HepG2 (cell line): ENCODE measurements around the gene AFF1. TPM values are rescaled to one million over a fixed set of nuclear protein-coding genes. Genes with fewer than 3 reads are reported as not detected.

Source experiments
- CSRNP1 ChIP-seq: sonication (generic); formaldehyde crosslinking; IDR thresholded peaks from 2 replicates; pipeline ENCODE4 v1.8.1; 2023; ENCODE audit warnings: mild to moderate bottlenecking, missing genetic modification reagents
- RBFOX2 ChIP-seq: fragments of 200-400 bp; formaldehyde crosslinking; IDR thresholded peaks from 2 replicates; pipeline ENCODE4 v1.6.1; 2017; ENCODE audit warnings: low read depth, mild to moderate bottlenecking, low read length
- SAFB2 ChIP-seq: sonication (generic); formaldehyde crosslinking; IDR thresholded peaks from 2 replicates; pipeline ENCODE4 v1.5.1; 2020; ENCODE audit warnings: missing genetic modification reagents, low read depth, mild to moderate bottlenecking, borderline replicate concordance
- TFE3 ChIP-seq: IDR thresholded peaks from 2 replicates; pipeline ENCODE4 v1.6.1; 2016
- ZNF550 ChIP-seq: sonication (generic); formaldehyde crosslinking; IDR thresholded peaks from 2 replicates; pipeline ENCODE4 v1.4.0; 2020; ENCODE audit warnings: mild to moderate bottlenecking, missing genetic modification reagents, borderline replicate concordance
- ZNF574 ChIP-seq: sonication (generic); formaldehyde crosslinking; IDR thresholded peaks from 2 replicates; pipeline ENCODE4 v1.4.0; 2020; ENCODE audit warnings: missing genetic modification reagents
- ZNF646 ChIP-seq: sonication (generic); formaldehyde crosslinking; IDR thresholded peaks from 2 replicates; pipeline ENCODE4 v1.9.0; 2021; ENCODE audit warnings: mild to moderate bottlenecking, missing genetic modification reagents
- ZNF710 ChIP-seq: sonication (generic); formaldehyde crosslinking; IDR thresholded peaks from 2 replicates; pipeline ENCODE4 v1.5.0; 2020; ENCODE audit warnings: mild to moderate bottlenecking, missing genetic modification reagents, borderline replicate concordance
- polyA plus RNA-seq, 8 experiments: library from polyadenylated mRNA; depleted of rRNA in 3 of 8; stranded (reverse) in 7 of 8; unstranded in 1 of 8; fragments of >200 nt; fragmentation: Illumina TruSeq in 4 of 8; extraction: Trizol in 4 of 8; gene quantifications; 2 replicates each; pipeline versions ENCODE4 v1.2.1 to v1.2.3, GENCODE V29; 2011 to 2016; ENCODE audit warnings: low read depth in 4 of 8, missing spikeins in 1 of 8, mixed read lengths in 1 of 8; ENCODE audit not compliant: insufficient read depth in 1 of 8
- total RNA-seq, 5 experiments: library from RNA; depleted of rRNA; stranded (reverse); fragments of >200 nt; fragmentation: Illumina TruSeq; extraction: Trizol; gene quantifications; 2 replicates each; pipeline ENCODE4 v1.2.3, GENCODE V29; 2016; ENCODE audit warnings: low read depth in 1 of 5

AFF1 gene
- total and polyA plus RNA-seq, 2 of the 13 experiments (the other 11 are each of a cell fraction or from before 2014, with no cell fraction given) = 15.5 to 15.9 TPM

- TF ChIP-seq ZNF710 (CRISPR knock-in tag) (no peak), ZNF646 (no peak), RBFOX2 (no peak), ZNF574 (CRISPR knock-in tag) (no peak), SAFB2 (no peak), CSRNP1 (no peak), ZNF550 (no peak), TFE3 (CRISPR knock-in tag) (no peak)
Observed at GRCh38 chr4:86940920-86941460, 6.2 kb downstream of the AFF1 start (continued).
